GM20431 (cell line): ENCODE data around the gene TRPM3.

Experiments
- in situ Hi-C: fragments of 300-500 bp; cut with MseI, MboI; formaldehyde crosslinking; loops from one replicate; pipeline ENCODE4 v1.15.0; 2020; ENCODE audit warnings: low sequenced_read_pairs; ENCODE audit not compliant: unreplicated experiment

Gene TRPM3

DNA sequence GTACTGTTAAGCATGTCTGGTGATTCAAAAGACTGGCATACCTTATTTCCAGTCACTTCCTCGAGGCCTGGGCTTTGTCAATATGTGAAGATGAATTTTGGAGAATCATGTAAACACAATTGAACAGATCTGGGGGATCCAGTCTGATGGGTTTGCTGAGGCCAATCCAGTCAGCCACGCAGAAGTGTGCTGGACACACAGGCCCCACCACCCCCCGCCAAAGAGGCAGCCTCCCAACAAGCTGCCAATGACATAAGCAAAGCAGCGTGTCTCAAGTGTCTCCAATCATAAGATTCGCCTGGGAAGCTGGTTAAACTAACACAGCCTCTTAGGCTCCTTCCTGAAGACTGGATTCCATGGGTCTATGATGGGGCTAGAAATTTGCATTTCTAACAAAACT is 514.1 kb downstream of the TRPM3 start:
- in situ Hi-C loops: loop anchor here (25.0 kb wide), 1 partner anchor 245 kb away; no protein-coding TSS in a partner anchor

DNA sequence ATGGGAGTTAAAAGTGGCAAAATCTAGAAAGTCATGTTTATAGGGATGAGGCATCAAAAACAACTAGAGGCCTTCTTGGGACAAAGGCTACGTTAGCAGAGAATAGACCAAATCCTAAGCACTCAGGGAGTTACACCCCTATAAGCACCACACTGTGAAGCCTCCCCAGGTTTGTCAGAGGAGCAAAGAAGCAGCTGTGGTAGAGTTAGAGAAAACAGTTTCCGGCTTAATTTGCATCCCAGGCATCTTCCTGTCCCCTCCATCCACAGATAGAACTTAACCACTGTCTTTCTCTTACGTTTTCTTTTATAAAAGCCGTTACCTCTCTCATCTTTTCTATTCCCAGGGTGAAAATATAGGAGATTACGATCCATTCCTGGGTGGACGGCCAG is 518.4 kb downstream of the TRPM3 start:
- in situ Hi-C loops: loop anchor here (25.0 kb wide), 1 partner anchor 241 kb away; no protein-coding TSS in a partner anchor

DNA sequence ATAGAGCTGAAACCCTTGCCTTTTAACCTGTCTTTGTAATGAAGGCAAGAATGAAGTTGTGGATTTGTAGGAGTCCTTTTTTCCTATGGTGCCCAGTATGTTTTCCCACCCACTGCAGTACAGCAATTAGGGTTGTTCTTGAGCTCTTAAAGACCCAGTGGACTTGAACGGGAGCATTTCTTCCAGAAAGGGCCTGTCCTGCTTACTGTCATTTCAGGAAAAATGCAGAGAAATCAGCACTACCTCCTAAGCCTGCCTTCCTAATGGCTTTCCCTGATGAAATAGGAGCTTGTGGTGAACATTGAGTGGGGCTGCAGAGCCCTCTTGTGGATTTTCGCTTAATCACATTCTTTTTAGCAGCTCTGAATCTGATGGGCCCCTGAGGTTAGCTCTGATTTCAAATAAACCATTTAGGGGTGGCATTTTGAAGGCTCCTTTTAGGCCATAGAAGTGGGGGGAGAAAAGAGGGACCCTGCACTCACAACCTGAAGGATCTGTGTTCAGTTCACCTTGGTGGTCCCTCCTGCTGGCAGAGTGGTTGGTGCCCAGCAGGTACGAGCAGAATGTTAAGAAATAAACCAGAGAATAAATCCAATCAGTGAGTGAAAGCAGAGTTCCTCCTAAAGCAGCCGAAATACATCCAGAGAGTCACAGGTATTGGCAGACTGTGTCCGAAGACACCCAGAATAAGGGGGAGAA is 519.0 kb downstream of the TRPM3 start:
- in situ Hi-C loops: loop anchor here (25.0 kb wide), 1 partner anchor 240 kb away; no protein-coding TSS in a partner anchor

DNA sequence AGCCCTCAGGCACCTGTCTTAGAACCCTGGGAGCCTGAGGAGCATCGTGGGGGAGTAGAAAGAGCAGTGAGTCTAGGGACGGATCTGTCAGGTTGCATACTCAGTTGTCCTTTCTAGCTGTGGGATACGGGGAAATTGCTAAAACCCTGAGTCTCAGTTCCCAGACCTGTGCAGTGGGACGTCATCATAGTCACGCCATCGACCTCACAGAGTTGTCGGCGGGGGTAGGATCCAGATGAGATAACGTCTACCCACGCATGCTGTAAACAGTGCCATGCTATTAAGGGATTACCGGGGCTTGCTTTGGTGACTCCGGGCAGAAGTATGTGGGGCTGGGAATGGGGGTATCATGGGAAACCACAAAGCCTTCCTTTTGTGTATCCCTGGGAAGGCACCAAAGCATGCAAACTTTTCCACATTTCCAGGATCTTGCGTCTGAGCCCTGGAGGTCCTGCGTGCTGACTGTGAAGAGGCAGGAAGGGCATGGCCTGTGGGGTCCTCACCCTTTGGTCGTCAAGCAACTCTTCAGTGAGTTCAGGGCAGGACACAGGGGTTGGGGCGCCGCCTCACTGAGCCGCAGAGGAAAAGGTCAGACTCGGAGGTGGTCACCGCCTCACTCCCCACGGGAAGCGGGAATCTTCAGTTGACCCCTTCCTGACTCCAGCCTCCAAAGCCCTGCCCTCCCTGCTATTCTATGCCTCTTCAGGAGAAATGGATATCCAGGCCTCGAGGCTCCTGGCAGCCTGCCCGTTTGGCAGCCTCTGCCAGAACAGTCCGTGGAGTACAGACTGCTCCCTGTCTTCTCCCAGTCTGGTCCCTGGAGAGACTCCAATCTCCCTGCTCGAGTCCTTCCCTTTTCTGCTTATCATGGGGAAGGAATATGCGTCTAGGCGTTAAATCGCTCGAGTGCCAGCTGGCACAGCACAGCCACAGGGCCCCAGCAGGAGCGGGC is 520.1 kb downstream of the TRPM3 start:
- in situ Hi-C loops: loop anchor here (25.0 kb wide), 1 partner anchor 239 kb away; no protein-coding TSS in a partner anchor

DNA sequence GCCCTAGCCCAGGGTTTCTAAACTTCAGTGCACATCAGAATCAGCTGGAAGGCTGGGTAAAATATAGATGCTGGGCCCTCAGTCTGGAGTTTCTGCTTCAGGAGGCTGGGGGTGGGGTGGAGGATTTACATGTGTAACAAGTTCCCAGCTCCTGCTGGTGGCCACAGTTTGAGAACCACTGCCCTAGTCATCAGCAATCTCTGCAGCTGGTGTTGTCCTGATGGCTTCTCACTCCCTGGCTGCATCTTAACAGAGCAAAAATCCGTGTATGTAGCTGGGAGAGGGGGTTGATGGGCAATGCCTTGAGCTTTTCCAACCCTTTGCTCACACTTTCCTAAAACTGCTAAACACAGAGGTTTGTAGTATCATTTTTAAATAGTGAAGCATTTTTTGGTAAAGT is 520.9 kb downstream of the TRPM3 start:
- in situ Hi-C loops: loop anchor here (25.0 kb wide), 1 partner anchor 238 kb away; no protein-coding TSS in a partner anchor

DNA sequence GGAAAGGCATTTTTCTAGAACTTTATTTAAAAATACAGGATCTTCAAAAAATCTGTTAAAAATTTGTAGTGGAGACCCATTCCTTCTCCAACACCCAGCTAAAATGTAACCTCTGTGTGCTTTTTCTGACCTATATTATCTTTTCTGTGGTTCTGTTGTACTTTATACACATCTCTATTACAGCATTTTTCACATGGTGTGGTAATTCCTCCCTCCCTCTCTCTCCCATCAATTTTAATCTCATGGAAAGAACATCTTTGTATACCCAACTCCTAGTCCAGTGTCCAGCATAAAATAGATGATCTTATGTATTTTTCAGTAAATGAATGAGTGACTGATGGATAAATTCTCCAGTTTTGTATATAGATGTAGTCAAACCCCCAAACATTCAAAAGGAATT is 523.5 kb downstream of the TRPM3 start:
- in situ Hi-C loops: no loop called here

DNA sequence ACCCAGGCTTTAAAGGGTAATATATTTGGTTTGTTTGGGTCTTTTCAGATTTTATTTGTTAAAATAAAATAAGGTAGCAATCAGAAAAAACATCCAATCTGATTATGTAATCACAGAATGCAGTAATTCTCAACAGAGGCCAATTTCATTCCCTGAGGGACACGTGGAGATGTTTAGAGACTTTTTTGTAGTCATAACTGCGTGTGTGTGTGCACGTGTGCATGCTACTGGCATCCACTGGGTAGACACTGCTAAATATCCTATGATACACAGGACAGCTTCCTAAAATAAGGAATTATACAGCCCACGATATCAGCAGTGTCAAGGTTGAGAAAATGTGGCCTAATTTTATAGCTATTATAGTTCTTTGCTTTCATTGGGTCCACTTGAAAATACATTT is 526.2 kb downstream of the TRPM3 start:
- in situ Hi-C loops: no loop called here

DNA sequence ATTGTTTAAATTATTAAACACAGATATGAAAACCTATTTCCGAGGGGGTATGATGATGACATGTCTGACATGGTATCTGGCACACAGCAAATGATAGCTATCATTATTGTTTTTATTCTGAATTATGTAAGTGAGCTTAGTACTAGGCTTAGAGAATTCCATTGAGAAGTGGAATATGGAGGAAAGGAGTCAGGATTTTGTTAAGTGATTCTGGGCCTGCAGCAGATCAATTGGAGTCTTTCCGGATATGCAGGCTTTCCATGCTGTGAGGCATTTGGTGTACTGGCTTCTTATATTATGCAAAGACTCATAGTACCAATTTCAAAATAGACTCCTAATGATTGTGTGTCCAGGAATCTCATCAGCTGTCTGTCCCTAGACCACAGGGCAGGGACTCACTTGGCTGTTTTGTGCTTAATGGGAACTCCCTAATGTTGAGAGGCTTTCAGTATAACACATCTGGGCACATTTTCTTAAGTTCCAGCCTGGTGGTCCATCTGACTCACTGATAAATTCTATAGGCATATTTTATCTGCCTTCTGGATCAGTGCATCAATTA is 527.0 kb downstream of the TRPM3 start:
- in situ Hi-C loops: no loop called here

DNA sequence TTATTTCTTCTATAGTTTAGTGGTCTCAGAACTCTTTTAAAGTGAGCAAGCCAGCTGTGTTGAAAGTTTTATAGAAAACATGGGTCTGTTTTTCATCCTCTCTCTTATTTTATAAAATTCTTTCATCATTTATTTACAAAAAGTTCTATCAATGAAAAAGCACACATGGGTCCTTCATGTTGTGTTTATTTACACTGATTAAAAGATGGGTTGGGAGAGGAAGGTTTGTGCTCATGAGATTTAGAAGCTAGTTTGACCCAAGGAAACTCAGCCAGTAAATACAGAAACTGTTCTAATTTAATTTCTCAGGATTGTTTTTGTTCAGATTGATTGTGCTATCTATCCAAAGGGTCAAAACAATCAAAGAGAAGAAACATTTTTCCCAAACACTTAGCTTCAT is 528.2 kb downstream of the TRPM3 start:
- in situ Hi-C loops: no loop called here

DNA sequence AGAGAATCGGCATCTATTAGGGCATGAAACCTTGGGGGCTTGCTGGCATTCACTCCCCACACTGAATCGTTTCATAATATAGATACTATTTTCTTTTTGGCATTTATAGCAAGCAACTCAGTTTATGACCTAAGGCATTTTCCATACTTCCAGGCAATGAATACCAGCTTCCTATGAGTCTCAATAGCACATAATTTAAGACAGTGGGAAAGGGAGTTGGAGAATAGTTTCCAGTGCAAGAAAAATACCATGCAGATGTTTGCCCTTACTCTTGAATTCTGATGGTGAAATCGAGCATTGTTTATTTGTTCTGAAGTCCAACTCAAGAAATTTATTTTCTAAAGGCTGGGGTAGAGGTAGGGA is 531.1 kb downstream of the TRPM3 start:
- in situ Hi-C loops: no loop called here

DNA sequence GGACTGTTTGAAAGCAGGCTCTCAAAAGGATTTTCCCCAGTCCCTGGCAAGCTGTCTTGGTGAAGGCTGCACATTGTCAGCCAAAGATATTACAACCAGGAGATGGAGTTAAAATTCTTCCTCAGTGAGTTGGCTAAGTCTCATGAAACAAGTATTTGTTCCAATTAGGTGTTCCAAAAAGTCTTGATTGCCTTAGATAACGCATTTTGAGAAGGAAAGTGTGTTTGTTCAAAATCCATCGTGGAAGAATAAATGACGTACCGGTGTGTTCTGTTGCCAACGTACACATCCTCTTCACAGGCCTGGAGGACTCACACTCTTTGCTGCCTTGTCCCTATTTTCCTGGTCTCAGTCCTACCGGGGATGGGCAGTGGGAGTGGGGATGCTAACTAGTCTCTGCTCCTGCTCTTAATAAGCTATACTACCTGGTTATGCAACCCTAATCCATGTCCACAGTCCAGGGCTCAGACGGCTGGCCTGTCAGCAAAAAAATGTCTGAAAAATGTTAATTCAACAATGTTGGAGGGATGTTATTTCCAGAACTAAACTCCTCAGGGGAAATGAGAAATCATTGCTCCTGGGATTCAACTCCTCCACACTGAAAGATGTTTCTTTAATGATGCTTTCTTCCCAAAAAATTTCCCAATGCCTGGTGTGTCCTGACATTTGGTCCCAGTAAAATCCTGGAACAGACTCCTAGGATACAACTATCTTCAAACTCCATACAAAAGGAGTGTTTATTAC is 531.7 kb downstream of the TRPM3 start:
- in situ Hi-C loops: no loop called here

DNA sequence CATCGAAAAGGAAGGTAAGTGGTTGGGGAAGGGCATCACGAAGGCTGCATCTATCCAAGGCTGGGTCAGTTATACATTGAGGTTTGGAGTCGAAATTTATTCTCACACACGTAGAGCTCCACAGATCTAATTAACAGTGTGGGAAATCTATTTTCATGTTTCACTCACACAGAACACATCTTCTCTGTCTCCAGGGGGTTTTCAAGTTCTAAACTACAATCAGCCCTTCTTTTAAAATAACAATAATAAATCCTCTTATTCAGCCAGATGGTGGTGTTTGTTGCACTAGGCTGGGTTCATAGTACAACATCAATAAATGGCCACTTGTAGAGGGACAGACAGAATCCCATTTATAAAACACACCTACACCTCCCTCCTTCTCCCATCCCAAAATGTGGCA is 532.4 kb downstream of the TRPM3 start:
- in situ Hi-C loops: no loop called here

DNA sequence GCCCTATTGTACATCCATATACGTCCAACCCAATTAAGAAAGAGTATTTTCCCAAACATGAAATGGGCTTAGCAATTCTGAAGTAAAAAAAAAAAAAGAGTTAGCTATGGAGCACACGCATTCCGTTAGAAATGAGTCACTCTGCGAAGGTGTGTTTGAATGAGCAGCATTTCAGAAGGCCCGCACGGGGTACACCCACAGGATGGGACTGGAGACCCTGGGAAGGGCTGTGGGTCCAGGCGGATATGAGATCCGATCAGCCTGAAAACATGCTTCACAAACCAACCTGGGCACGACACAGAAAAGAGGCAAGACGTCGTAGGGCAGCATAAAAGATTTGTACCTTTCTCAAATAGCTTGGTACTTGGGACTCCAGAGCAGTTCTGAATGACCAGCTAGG is 533.0 kb downstream of the TRPM3 start:
- in situ Hi-C loops: no loop called here

DNA sequence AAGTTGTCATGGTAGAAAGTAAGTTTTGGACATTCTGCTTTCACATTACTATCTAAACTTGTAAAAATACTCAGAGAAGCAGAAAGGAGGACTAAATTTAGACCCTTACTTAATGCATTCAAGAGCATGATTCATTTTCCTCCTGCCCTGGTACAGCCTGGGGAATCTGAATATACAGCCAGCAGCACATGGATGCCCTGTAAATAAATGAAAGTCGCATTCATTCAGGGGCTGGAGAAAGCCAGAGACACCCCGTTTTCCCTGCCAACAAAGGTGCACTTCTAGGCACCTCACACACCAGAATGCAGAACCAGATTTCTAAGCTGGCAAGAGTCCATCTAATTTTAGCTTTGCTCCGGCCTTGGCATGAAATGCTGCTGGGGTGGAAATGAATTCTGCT is 534.2 kb downstream of the TRPM3 start:
- in situ Hi-C loops: no loop called here

DNA sequence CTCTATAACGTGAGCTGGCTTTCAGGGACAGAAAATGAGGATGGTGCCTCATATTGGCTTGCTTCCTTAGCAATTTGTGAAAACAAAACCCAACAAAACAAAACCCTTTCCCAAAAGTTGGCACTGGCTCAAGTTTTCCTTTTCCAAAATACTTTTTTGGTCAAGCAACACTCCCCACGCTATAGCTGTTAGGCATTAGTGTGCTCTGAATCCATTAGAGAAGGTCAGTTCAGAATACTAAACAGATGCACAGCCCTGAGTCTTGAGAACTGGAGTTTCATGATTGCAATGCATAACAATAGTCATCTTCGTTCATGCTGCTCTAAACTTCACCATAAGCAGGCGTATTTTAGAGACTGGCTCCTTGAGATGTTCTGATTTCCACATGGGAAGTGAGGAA is 534.9 kb downstream of the TRPM3 start:
- in situ Hi-C loops: no loop called here

DNA sequence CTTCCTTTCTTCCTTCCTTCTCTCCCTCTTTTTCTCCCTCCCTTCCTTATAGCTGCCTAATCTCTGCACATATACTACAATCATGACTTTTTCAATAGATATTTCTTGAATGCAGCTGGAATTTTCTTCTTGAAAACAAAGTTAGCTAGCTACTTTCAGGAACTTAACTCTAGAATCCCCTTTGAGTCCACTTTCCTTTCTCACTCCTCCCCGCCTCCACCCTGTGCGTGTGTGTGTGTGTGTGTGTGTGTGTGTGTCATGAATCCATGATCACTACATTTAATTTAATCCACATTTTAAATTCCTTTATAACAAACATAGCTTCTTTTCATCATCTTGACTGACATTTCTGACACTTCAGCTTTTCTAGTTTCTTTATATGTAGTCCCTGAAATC is 539.5 kb downstream of the TRPM3 start:
- in situ Hi-C loops: no loop called here

DNA sequence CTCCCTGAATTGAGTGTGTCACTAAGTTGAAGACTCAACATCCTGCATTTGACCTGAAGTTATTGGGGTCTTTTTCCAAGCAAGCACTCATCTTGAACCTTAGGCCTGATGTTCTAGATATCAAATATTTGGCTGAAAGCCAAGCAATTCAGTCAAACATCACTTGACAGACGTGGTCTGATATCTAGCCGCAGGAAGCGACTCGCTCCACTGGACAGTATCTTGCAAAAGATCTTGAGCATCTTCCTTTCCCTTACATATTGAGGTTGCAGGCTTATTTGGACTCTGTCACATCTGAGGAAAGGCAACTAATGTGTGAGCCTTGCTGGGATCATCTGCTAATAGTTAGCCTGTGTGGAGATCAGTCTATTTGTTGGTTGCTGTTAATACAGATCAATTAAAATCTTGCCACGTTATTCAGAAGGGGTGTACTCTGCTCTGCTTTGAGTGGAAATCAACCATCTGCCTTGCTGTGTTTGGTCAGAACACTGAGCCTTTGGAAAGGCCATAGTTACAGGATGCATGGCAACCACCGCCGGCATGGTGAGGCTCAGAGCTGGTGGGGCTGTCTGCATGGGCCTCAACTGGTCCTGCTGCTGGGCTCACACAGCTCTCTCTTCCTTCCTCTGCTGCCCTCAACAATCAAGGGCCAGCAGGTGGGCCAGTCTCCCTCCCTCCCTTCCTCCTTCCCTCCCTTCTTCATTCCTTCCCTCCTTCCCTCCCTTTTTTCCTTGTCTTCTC is 540.0 kb downstream of the TRPM3 start:
- in situ Hi-C loops: no loop called here

DNA sequence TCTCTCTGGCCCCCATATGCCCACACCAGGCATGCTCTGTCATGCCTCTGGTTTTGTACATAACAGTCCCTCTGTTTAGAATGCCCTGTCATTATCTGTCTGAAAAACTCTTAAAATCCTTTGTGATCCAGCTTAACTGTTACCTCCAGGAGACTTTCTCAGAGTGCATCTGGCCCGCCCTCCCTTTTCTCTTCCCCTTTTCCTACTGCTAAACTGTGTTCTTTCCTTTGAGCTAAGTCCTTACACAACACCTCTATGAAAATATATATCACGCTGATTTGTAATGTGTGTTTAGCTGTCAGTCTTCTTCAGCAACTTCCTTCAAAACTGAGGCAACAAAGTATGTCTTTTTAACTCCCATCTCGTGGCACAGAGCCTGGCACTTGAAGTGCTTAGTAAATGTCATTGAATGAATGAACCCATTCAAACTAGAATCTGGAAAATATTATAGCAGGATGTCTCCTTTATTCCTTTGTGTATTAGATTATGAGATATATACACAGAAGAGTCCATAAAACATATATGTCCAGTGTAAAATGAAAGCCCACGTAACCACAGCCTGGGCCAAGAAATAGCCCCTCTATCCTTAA is 540.7 kb downstream of the TRPM3 start:
- in situ Hi-C loops: no loop called here

DNA sequence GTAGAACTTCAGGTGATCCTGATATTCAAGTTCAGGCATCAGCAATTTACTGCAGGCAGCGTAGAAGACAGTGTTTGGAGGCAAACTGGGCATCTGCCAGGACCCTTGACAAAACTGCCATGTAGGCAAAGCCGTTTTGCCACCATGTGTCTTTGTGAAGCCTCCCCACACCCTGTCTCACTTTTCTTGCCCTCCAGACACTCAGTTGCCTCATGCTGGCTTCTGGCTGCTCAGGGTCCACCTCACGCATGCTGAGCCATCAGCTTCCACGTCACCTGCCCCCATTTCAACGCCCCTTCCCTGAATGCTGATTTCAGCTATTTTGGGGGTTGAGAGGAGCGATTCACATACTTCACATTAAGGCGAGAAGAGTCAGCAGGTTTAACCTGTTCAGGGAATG is 541.7 kb downstream of the TRPM3 start:
- in situ Hi-C loops: no loop called here
